Measurements from ENCODE around the gene CLN6. TPM values are rescaled to one million over a fixed set of nuclear protein-coding genes. Genes with fewer than 3 reads are reported as not detected.
"Not testable (repeated sequence)": the region's sequence is repeated elsewhere in the genome, so short reads cannot be mapped to it uniquely, and the experiment has no call there.

The CLN6 gene
- total RNA-seq, 1 experiment from 2014 or later, result 68.7 TPM

DNA sequence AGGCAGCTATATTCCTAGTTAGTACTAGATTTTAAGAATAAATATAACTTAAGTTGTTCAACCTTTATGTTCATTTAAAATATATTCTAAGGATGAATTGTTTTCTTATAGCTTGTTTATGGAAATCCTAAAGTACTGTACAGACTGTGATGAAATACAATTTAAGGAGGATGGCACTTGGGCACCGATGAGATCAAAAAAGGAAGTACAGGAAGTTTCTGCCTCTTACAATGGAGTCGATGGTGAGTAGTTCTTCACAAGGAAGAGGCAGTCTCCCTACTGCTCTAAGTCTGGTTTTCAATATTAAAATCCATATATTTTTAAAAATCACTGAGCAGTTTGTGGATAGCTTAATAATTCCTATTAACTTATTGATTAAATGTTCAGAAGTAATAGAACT is 54.0 kb downstream of the CLN6 start:
- DNase-seq (ENCODE audit: low read depth, low spot score), result no peak
- intact Hi-C loops (cut with micrococcal nuclease; ENCODE audit: unreplicated experiment) (no loop called here), in situ Hi-C loops (cut with HindIII; ENCODE audit: low pct_unique_long_range_greater_than_20kb, low sequenced_read_pairs) (no loop called here)
- TF ChIP-seq REST (IDR thresholded peaks at IDR 0.05; ENCODE audit: insufficient read depth in 1 of 2, low read depth in 2 of 2, low read length in 1 of 2), result no peak
- no peak for TF ChIP-seq TCF7L2 (IDR thresholded peaks at IDR 0.05; ENCODE audit: low read depth, low read length)
- TF ChIP-seq CTCF (IDR thresholded peaks at IDR 0.05), result no peak
- no peak for TF ChIP-seq POLR2AphosphoS5 (IDR thresholded peaks at IDR 0.05; ENCODE audit: low read depth, low read length)
- TF ChIP-seq SIN3A (IDR thresholded peaks at IDR 0.05; ENCODE audit: borderline replicate concordance, insufficient read depth, low read depth, low read length), result no peak
- BruUV-seq (replicated peaks), result no TSS peak
- H3K27ac ChIP-seq (ENCODE audit: low read length), result no peak overlapping the region
- peaks cover 16% of the 10 kb centered on the region; the same call in 1 of the 2 replicates for H3K36me3 ChIP-seq (ENCODE audit: control insufficient read depth, insufficient read depth, low read length)
- H3K9me3 ChIP-seq (ENCODE audit: control insufficient read depth, insufficient read depth, low read depth, low read length), result no peaks in the 10 kb centered on the region
- POLR2A ChIA-PET, result no interaction called here
- no peak for ATAC-seq
- H3K27me3 ChIP-seq (ENCODE audit: control insufficient read depth, insufficient read depth, low read length), result no peaks in the 10 kb centered on the region
- CTCF ChIA-PET, result no interaction called here
- H3K4me3 ChIP-seq (ENCODE audit: low read depth in 2 of 2, low read length in 2 of 2), result no peak overlapping the region
- H3K4me1 ChIP-seq (ENCODE audit: control insufficient read depth, insufficient read depth, low read length), result no peaks in the 10 kb centered on the region

DNA sequence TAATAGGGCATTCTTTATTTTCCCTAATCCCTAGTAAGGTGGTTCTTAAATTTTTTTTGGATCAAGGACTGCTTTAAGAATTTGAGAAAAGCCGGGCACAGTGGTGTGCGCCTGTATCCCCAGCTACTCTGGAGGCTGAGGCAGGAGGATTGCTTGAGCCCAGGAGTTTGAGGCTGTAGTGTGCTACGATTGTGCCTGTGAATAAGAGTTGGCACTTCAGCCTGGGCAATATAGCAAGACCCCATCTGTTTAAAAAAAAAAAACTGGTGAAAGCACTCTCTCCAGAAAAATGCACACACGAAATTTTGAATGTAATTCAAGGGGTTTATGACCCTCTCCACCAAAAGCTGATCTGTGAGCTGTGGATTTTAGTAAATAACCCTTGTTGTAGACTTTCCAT is 56.4 kb downstream of the CLN6 start:
- intact Hi-C loops (cut with micrococcal nuclease; ENCODE audit: unreplicated experiment) (no loop called here), in situ Hi-C loops (cut with HindIII; ENCODE audit: low pct_unique_long_range_greater_than_20kb, low sequenced_read_pairs) (no loop called here)
- BruUV-seq (replicated peaks), result no TSS peak
- H3K4me3 ChIP-seq (ENCODE audit: low read depth in 2 of 2, low read length in 2 of 2), result no peak overlapping the region
- H3K9me3 ChIP-seq (ENCODE audit: control insufficient read depth, insufficient read depth, low read depth, low read length), result no peaks in the 10 kb centered on the region
- ChIA-PET POLR2A (no interaction called here), CTCF (no interaction called here)
- H3K27me3 ChIP-seq (ENCODE audit: control insufficient read depth, insufficient read depth, low read length), result no peaks in the 10 kb centered on the region
- DNase-seq (ENCODE audit: low read depth, low spot score) (no peak), ATAC-seq (no peak)
- H3K27ac ChIP-seq (ENCODE audit: low read length), result no peak overlapping the region
- TF ChIP-seq TCF7L2 (IDR thresholded peaks at IDR 0.05; ENCODE audit: low read depth, low read length), result no peak
- no peak for TF ChIP-seq CTCF (IDR thresholded peaks at IDR 0.05)
- no peak for TF ChIP-seq POLR2AphosphoS5 (IDR thresholded peaks at IDR 0.05; ENCODE audit: low read depth, low read length)
- no peak for TF ChIP-seq REST (IDR thresholded peaks at IDR 0.05; ENCODE audit: insufficient read depth in 1 of 2, low read depth in 2 of 2, low read length in 1 of 2)
- TF ChIP-seq SIN3A (IDR thresholded peaks at IDR 0.05; ENCODE audit: borderline replicate concordance, insufficient read depth, low read depth, low read length), result no peak
- H3K36me3 ChIP-seq (ENCODE audit: control insufficient read depth, insufficient read depth, low read length), result peaks cover 11% of the 10 kb centered on the region; the same call in 1 of the 2 replicates
- no peaks in the 10 kb centered on the region for H3K4me1 ChIP-seq (ENCODE audit: control insufficient read depth, insufficient read depth, low read length)

GRCh38 chr15:68172037-68172436 is 57.5 kb downstream of the CLN6 start:
- H3K9me3 ChIP-seq (ENCODE audit: control insufficient read depth, insufficient read depth, low read depth, low read length); CTCF ChIA-PET; BruUV-seq (replicated peaks); H3K4me1 ChIP-seq (ENCODE audit: control insufficient read depth, insufficient read depth, low read length); DNase-seq (ENCODE audit: low read depth, low spot score); ATAC-seq; in situ Hi-C loops (cut with HindIII; ENCODE audit: low pct_unique_long_range_greater_than_20kb, low sequenced_read_pairs); POLR2A ChIA-PET; H3K27me3 ChIP-seq (ENCODE audit: control insufficient read depth, insufficient read depth, low read length); H3K4me3 ChIP-seq (ENCODE audit: low read depth in 2 of 2, low read length in 2 of 2); H3K27ac ChIP-seq (ENCODE audit: low read length); intact Hi-C loops (cut with micrococcal nuclease; ENCODE audit: unreplicated experiment): not testable (repeated sequence)
- peaks cover 11% of the 10 kb centered on the region; the same call in 1 of the 2 replicates for H3K36me3 ChIP-seq (ENCODE audit: control insufficient read depth, insufficient read depth, low read length)
